Fibroblast of pulmonary artery (primary cell): ENCODE measurements around the gene ZNF584.

Source experiments
- DNase-seq: peaks from one replicate; pipeline ENCODE4 v3.0.0-alpha.2; 2010; ENCODE audit warnings: low read depth
- H3K4me3 ChIP-seq: replicated peaks from 2 replicates; pipeline ENCODE4 v1.5.1; 2011; ENCODE audit warnings: low read depth, mild to moderate bottlenecking, control low read depth, low read length, moderate library complexity
- CTCF ChIP-seq: IDR thresholded peaks from 2 replicates; pipeline ENCODE4 v1.5.1; 2011; ENCODE audit warnings: mild to moderate bottlenecking, control low read depth, low read length, inconsistent platforms; ENCODE audit errors: missing control alignments

Gene ZNF584

GRCh38 chr19:58408152-58409009 is at the start of gene ZNF584:
ZNF584 (plus strand) TSS chr19:58408649; CDS start chr19:58409148, 499 bp downstream.
- peak; percentile 93 for DNase-seq

GRCh38 chr19:58361900-58362271 is 46.6 kb upstream of the ZNF584 start:
- peak; percentile 55 for DNase-seq
- TF ChIP-seq CTCF: no peak
- H3K4me3 ChIP-seq: peak overlapping the region; percentile 74

More at GRCh38 chr19:58408152-58409009, at the start of gene ZNF584:
- peak within 1 kb of the TSS; percentile 91 for H3K4me3 ChIP-seq
- no peak for TF ChIP-seq CTCF

- TF ChIP-seq CTCF: no peak
- peak; percentile 97 for DNase-seq
- peak within 1 kb of the TSS; percentile 74 for H3K4me3 ChIP-seq
Observed at GRCh38 chr19:58362272-58362994, 46.0 kb upstream of the ZNF584 start, which contains the start of gene ZNF497. ZNF497 (minus strand) TSS chr19:58362751; CDS start chr19:58357635, 5,116 bp downstream.

- TF ChIP-seq CTCF: no peak
- DNase-seq: no peak
- H3K4me3 ChIP-seq: no peak overlapping the region
Observed at GRCh38 chr19:58364146-58364545, 44.3 kb upstream of the ZNF584 start.

- H3K4me3 ChIP-seq: no peak overlapping the region
- no peak for DNase-seq
- no peak for TF ChIP-seq CTCF
Observed at GRCh38 chr19:58366585-58367430, 41.6 kb upstream of the ZNF584 start.

- no peak overlapping the region for H3K4me3 ChIP-seq
- DNase-seq: no peak
Observed at GRCh38 chr19:58367698-58368454, 40.6 kb upstream of the ZNF584 start.

More at GRCh38 chr19:58367698-58368454, 40.6 kb upstream of the ZNF584 start:
- TF ChIP-seq CTCF: no peak
